H1 (cell line): Measurements from ENCODE around the gene ENTPD6. TPM values are rescaled to one million over a fixed set of nuclear protein-coding genes. Genes with fewer than 3 reads are reported as not detected.
A peak's percentile ranks its signal among the peaks of the same experiment; 100 is the strongest.

Source experiments
- CTCF ChIA-PET: fragments of 300-600 bp; sonication (Branson Sonifier 250); formaldehyde crosslinking; loops from one replicate; lab custom pipeline; 2021; ENCODE audit not compliant: partially characterized antibody; lab: Charles Lee
- POLR2A ChIA-PET: fragments of 300-600 bp; sonication (Branson Sonifier 250); formaldehyde crosslinking; loops from one replicate; lab custom pipeline; 2021; ENCODE audit warnings: inconsistent platforms; ENCODE audit not compliant: partially characterized antibody; lab: Charles Lee
- DNase-seq, 2 experiments: peaks; one replicate each; pipeline versions ENCODE4 v3.0.0 to v3.0.0-alpha.2; 2010 to 2022; ENCODE audit warnings: low spot score in 2 of 2, low read depth in 1 of 2, mixed read lengths in 1 of 2
- FAIRE-seq: peaks from 2 replicates; lab custom pipeline; 2011; peaks lifted over from hg19 to GRCh38; lab: Jason Lieb, UNC
- H2AFZ ChIP-seq: 2 replicates; pipeline ENCODE4 v1.8.1; 2012; ENCODE audit warnings: low read length, inconsistent platforms
- H2AK5ac ChIP-seq: 2 replicates; pipeline ENCODE4 v1.6.1; 2013; ENCODE audit warnings: low read depth, low read length
- H2BK120ac ChIP-seq: replicated peaks from 2 replicates; pipeline ENCODE3; 2013; ENCODE audit warnings: low read depth, low read length, inconsistent platforms
- H2BK12ac ChIP-seq: 2 replicates; pipeline ENCODE4 v1.6.1; 2013; ENCODE audit warnings: low read depth, low read length
- H2BK15ac ChIP-seq: 2 replicates; pipeline ENCODE4 v1.6.1; 2013; ENCODE audit warnings: low read length
- H2BK20ac ChIP-seq: 2 replicates; pipeline ENCODE4 v1.6.1; 2013; ENCODE audit warnings: low read length
- H2BK5ac ChIP-seq: 2 replicates; pipeline ENCODE4 v1.6.1; 2013; ENCODE audit warnings: low read depth, low read length
- H3K14ac ChIP-seq: 2 replicates; pipeline ENCODE4 v1.6.1; 2013; ENCODE audit warnings: inconsistent platforms; ENCODE audit not compliant: insufficient read length
- H3K18ac ChIP-seq: 2 replicates; pipeline ENCODE4 v1.6.1; 2013; ENCODE audit warnings: low read length; ENCODE audit errors: extremely low read depth
- H3K23ac ChIP-seq: 2 replicates; pipeline ENCODE4 v1.6.1; 2013; ENCODE audit warnings: inconsistent platforms; ENCODE audit not compliant: insufficient read length
- H3K23me2 ChIP-seq: 2 replicates; pipeline ENCODE4 v1.6.1; 2013; ENCODE audit warnings: low read depth, low read length
- H3K27ac ChIP-seq: 2 replicates; pipeline ENCODE4 v1.6.1; 2011; ENCODE audit warnings: low read depth, low read length, inconsistent platforms
- H3K27me3 ChIP-seq, 4 experiments: replicated peaks in 1 of 4; 1 replicate in 1 of 4; 2 replicates in 3 of 4; pipeline versions ENCODE4 v1.6.1 to v1.8.1; 2011 to 2013; ENCODE audit warnings: low read length in 3 of 4, mild to moderate bottlenecking in 3 of 4, inconsistent platforms in 2 of 4, mixed read lengths in 2 of 4, moderate library complexity in 1 of 4; ENCODE audit not compliant: control insufficient read depth in 3 of 4, insufficient read depth in 3 of 4; ENCODE audit errors: extremely low read depth in 1 of 4
- H3K36me3 ChIP-seq, 4 experiments: 2 replicates each; pipeline versions ENCODE4 v1.6.1 to v1.8.1; 2011 to 2013; ENCODE audit warnings: mild to moderate bottlenecking in 4 of 4, low read length in 3 of 4, moderate library complexity in 2 of 4, control low read depth in 1 of 4, inconsistent platforms in 1 of 4; ENCODE audit not compliant: insufficient read depth in 4 of 4, control insufficient read depth in 2 of 4
- H3K4ac ChIP-seq: replicated peaks from 2 replicates; pipeline ENCODE3; 2013; ENCODE audit warnings: low read length, low read depth, mixed read lengths, inconsistent platforms; ENCODE audit not compliant: insufficient read length
- H3K4me1 ChIP-seq, 4 experiments: replicated peaks in 1 of 4; 1 replicate in 1 of 4; 2 replicates in 3 of 4; pipeline versions ENCODE4 v1.6.1 to v1.8.1; 2011 to 2013; ENCODE audit warnings: low read length in 3 of 4, inconsistent platforms in 2 of 4, mixed read lengths in 1 of 4; ENCODE audit not compliant: insufficient read depth in 4 of 4, control insufficient read depth in 3 of 4
- H3K4me2 ChIP-seq, 2 experiments: 2 replicates each; pipeline versions ENCODE4 v1.6.1 to v1.8.1; 2011 to 2013; ENCODE audit warnings: low read depth in 2 of 2, low read length in 2 of 2, control low read depth in 1 of 2, inconsistent platforms in 1 of 2, mild to moderate bottlenecking in 1 of 2; ENCODE audit not compliant: insufficient read depth in 1 of 2
- H3K4me3 ChIP-seq, 4 experiments: fragments of 200-600, 300-600 bp in 1 of 4; sonication (generic), shearing (Covaris generic), sonication (Bioruptor Twin) in 1 of 4; 2 replicates each; pipeline versions ENCODE4 v1.5.1 to v1.8.1; 2011 to 2016; ENCODE audit warnings: low read length in 4 of 4, low read depth in 3 of 4, control low read depth in 2 of 4, inconsistent platforms in 2 of 4, mild to moderate bottlenecking in 2 of 4, mixed read lengths in 1 of 4, moderate library complexity in 1 of 4; ENCODE audit not compliant: insufficient read depth in 2 of 4; ENCODE audit errors: extremely low read depth in 1 of 4
- H3K56ac ChIP-seq: replicated peaks from 2 replicates; pipeline ENCODE3; 2013; ENCODE audit warnings: low read depth, mild to moderate bottlenecking, mixed read lengths, low read length, inconsistent platforms; ENCODE audit not compliant: insufficient read length
- H3K79me1 ChIP-seq: 2 replicates; pipeline ENCODE4 v1.6.1; 2013; ENCODE audit warnings: low read depth, low read length, control low read depth
- H3K79me2 ChIP-seq, 2 experiments: 2 replicates each; pipeline versions ENCODE4 v1.6.1 to v1.8.1; 2012 to 2013; ENCODE audit warnings: low read length in 2 of 2, mild to moderate bottlenecking in 2 of 2, inconsistent platforms in 1 of 2; ENCODE audit not compliant: insufficient read depth in 2 of 2, control insufficient read depth in 1 of 2
- H3K9ac ChIP-seq, 4 experiments: replicated peaks in 1 of 4; 1 replicate in 1 of 4; 2 replicates in 3 of 4; pipeline versions ENCODE4 v1.6.1 to v1.8.1; 2011 to 2013; ENCODE audit warnings: low read depth in 3 of 4, low read length in 3 of 4, control low read depth in 2 of 4, mild to moderate bottlenecking in 2 of 4, moderate library complexity in 2 of 4, inconsistent platforms in 1 of 4; ENCODE audit errors: extremely low read depth in 1 of 4
- H3K9me3 ChIP-seq, 2 experiments: 2 replicates each; pipeline versions ENCODE4 v1.6.1 to v1.8.1; 2012 to 2013; ENCODE audit warnings: mild to moderate bottlenecking in 2 of 2, moderate library complexity in 2 of 2, control low read depth in 1 of 2, inconsistent platforms in 1 of 2, low read depth in 1 of 2, low read length in 1 of 2, mixed read lengths in 1 of 2; ENCODE audit not compliant: insufficient read depth in 2 of 2
- H4K20me1 ChIP-seq, 2 experiments: replicated peaks in 1 of 2; 2 replicates each; pipeline versions ENCODE3 to v1.8.1; 2011 to 2013; ENCODE audit warnings: inconsistent platforms in 2 of 2, low read length in 2 of 2, mild to moderate bottlenecking in 1 of 2; ENCODE audit not compliant: insufficient read depth in 2 of 2, control insufficient read depth in 1 of 2
- H4K5ac ChIP-seq: 2 replicates; pipeline ENCODE4 v1.6.1; 2013; ENCODE audit warnings: low read length, low read depth, mixed read lengths, inconsistent platforms; ENCODE audit not compliant: insufficient read length
- H4K8ac ChIP-seq: 2 replicates; pipeline ENCODE4 v1.8.0; 2013; ENCODE audit warnings: mild to moderate bottlenecking, moderate library complexity, low read length, inconsistent platforms; ENCODE audit not compliant: insufficient read depth; ENCODE audit errors: extremely low read depth
- H4K91ac ChIP-seq: replicated peaks from 2 replicates; pipeline ENCODE3; 2013; ENCODE audit warnings: low read length, mixed read lengths, inconsistent platforms; ENCODE audit not compliant: insufficient read length
- SAP30 ChIP-seq: fragments of 300-600 bp; sonication (generic); IDR thresholded peaks from 2 replicates; pipeline ENCODE4 v1.7.1; 2012; ENCODE audit warnings: low read length, moderate library complexity, mild to moderate bottlenecking, inconsistent platforms; ENCODE audit not compliant: insufficient read depth, insufficient replicate concordance
- SIX5 ChIP-seq: IDR thresholded peaks from 2 replicates; pipeline ENCODE4 v1.6.1; 2011; ENCODE audit warnings: mild to moderate bottlenecking, low read depth, low read length
- SUZ12 ChIP-seq: fragments of 200-600 bp; sonication (generic); IDR thresholded peaks from 2 replicates; pipeline ENCODE4 v1.6.1; 2012; ENCODE audit warnings: mild to moderate bottlenecking, inconsistent platforms, low read length, moderate library complexity, mixed read lengths
- YY1 ChIP-seq: IDR thresholded peaks from 2 replicates; pipeline ENCODE4 v1.6.1; 2011; ENCODE audit warnings: low read depth, mild to moderate bottlenecking, low read length
- WGBS, 2 experiments: shearing (Covaris generic) in 1 of 2; methylation state at CpG; one replicate each; pipeline versions ENCODE4 v1.1.6 to v1.1.7; 2013 to 2015; ENCODE audit warnings: low lambda C conversion rate in 2 of 2, mixed read lengths in 2 of 2, inconsistent platforms in 1 of 2, low coverage in 1 of 2, missing lambda C conversion rate in 1 of 2; ENCODE audit not compliant: insufficient replicate concordance in 2 of 2, insufficient coverage in 1 of 2, insufficient read length in 1 of 2; ENCODE audit errors: extremely low coverage in 1 of 2, missing lambda C conversion rate in 1 of 2; 5-methylcytosine and 5-hydroxymethylcytosine counted together
- polyA plus RNA-seq, 7 experiments: library from polyadenylated mRNA; depleted of rRNA in 3 of 7; stranded (reverse) in 5 of 7; unstranded in 2 of 7; fragments of >200 nt in 5 of 7; fragments of 200-250 nt in 2 of 7; gene quantifications; 1 replicate in 5 of 7; 2 replicates in 1 of 7; 4 replicates in 1 of 7; pipeline versions ENCODE4 v1.2.1 to v1.2.3, GENCODE V29; 2011 to 2013; ENCODE audit warnings: missing spikeins in 2 of 7, mixed read lengths in 2 of 7
- total RNA-seq: library from RNA; stranded (reverse); fragmentation: NEBNext Ultra II Directional; extraction: Animal tissue kit (Norgen Biotek cat#: 25700); gene quantifications from 2 replicates; pipeline ENCODE4 v1.2.1, GENCODE V29; 2021

Gene ENTPD6
- total and polyA plus RNA-seq, 2 of the 8 experiments (the other 6 are each of a cell fraction or from before 2014, with no cell fraction given): 47.8 to 57.3 TPM

GRCh38 chr20:25148982-25149846 lies 46.3 kb upstream of the ENTPD6 start:
- H2AK5ac ChIP-seq: no peak overlapping the region
- no peaks in the 10 kb centered on the region for H3K79me2 ChIP-seq
- H3K56ac ChIP-seq: no peak overlapping the region
- H2AFZ ChIP-seq: peak overlapping the region; percentile 94; the same call in 1 of the 2 replicates
- H2BK20ac ChIP-seq: no peak overlapping the region
- H4K91ac ChIP-seq: no peak overlapping the region
- no peaks in the 10 kb centered on the region for H3K79me1 ChIP-seq
- H4K8ac ChIP-seq: no peak overlapping the region
- no peak overlapping the region for H3K4ac ChIP-seq
- peak overlapping the region; percentile 58 to 78; a peak in 3 of 4 replicates for H3K4me2 ChIP-seq
- peaks cover 0 to 2% (median 0%) of the 10 kb centered on the region in 4 experiments; a peak in 3 of 7 replicates for H3K4me1 ChIP-seq
- DNase-seq: no peak
- no peak overlapping the region; the same call in 1 of the 2 replicates for H3K18ac ChIP-seq
- 0 out of 2 replicates have a peak overlapping the region, but pooled peaks have one; percentile 63 for H2BK12ac ChIP-seq
- no peak overlapping the region for H4K5ac ChIP-seq
- peaks cover 8 to 36% (median 32%) of the 10 kb centered on the region in 4 experiments for H3K27me3 ChIP-seq
- POLR2A ChIA-PET: interaction anchor here (1.2 kb wide), 1 partner anchor 258 kb away, joined by 3 read pairs; the partner anchor contains the start of gene GINS1
- CTCF ChIA-PET: interaction anchor here (0.9 to 1.4 kb wide), 8 partner anchors 9 to 199 kb away, joined by 3 to 6 read pairs (median 3); no protein-coding TSS in a partner anchor
- H2BK120ac ChIP-seq: no peak overlapping the region
- TF ChIP-seq YY1 (no peak), SAP30 (no peak), SIX5 (no peak), SUZ12 (peak; percentile 56; the same call in 1 of the 2 replicates)
- peak overlapping the region in 3 of 4 experiments; percentile 22 to 51 (median 36); a peak in 5 of 8 replicates for H3K4me3 ChIP-seq
- H3K9ac ChIP-seq: peak overlapping the region in 1 of 4 experiments; percentile 20; a peak in 1 of 7 replicates
- no peaks in the 10 kb centered on the region for H3K23me2 ChIP-seq
- no peak overlapping the region for H3K27ac ChIP-seq
- no peak overlapping the region for H2BK15ac ChIP-seq
- FAIRE-seq: no peak
- no peaks in the 10 kb centered on the region; a peak in 1 of 4 replicates for H3K9me3 ChIP-seq
- 0 out of 2 replicates have a peak overlapping the region, but pooled peaks have one; percentile 21 for H2BK5ac ChIP-seq
- H3K36me3 ChIP-seq: no peaks in the 10 kb centered on the region
- H3K23ac ChIP-seq: no peak overlapping the region
- no peaks in the 10 kb centered on the region for H4K20me1 ChIP-seq
- no peak overlapping the region for H3K14ac ChIP-seq
- WGBS, 2 experiments: 81% methylated on average over 17 of the region's 17 CpGs; no CpG with 5 or more reads in 1 of the 2 experiments
